D341Med (cell line): ENCODE data around the gene GARIN3.

Experiments used
- DNase-seq: peaks from one replicate; pipeline ENCODE4 v3.0.0; 2012; ENCODE audit warnings: low spot score

The GARIN3 gene

DNA sequence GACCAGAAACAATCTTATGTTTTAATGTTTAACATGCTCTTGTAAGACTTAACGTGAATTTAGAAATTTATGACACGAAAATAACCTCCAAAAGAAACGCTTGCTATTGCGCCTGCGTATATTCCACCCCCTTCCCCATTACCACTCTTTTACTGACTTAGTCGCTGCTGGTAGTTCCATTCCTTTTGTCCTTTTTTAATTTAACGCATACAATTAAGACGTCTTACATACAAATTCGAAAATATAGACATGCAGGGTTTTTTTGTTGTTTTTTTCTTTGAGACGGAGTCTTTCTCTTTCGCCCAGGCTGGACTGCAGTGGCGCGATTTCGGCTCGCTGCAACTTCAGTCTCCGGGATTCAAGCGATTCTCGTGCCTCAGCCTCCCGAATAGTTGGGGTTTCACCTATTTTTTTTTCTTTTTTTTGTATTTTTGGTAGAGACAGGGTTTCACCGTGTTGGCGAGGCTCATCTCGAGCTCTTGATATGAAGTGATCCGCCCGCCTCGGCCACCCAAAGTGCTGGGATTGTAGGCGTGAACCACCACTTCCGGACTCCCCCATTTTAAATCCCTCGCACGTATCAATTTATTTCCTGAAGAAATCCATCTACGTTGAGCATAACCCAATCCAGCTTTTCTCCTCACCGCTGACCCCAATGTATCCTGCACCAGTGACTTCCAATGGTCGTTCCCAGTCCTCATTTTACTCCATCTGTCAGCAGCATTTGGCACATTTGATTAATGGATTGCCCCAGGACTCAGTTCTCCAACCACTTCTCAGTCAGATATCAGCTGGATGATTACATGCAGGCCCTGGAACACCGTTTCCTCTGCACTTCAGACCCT is 22.7 kb downstream of the GARIN3 start:
- peak; percentile 60 for DNase-seq

DNA sequence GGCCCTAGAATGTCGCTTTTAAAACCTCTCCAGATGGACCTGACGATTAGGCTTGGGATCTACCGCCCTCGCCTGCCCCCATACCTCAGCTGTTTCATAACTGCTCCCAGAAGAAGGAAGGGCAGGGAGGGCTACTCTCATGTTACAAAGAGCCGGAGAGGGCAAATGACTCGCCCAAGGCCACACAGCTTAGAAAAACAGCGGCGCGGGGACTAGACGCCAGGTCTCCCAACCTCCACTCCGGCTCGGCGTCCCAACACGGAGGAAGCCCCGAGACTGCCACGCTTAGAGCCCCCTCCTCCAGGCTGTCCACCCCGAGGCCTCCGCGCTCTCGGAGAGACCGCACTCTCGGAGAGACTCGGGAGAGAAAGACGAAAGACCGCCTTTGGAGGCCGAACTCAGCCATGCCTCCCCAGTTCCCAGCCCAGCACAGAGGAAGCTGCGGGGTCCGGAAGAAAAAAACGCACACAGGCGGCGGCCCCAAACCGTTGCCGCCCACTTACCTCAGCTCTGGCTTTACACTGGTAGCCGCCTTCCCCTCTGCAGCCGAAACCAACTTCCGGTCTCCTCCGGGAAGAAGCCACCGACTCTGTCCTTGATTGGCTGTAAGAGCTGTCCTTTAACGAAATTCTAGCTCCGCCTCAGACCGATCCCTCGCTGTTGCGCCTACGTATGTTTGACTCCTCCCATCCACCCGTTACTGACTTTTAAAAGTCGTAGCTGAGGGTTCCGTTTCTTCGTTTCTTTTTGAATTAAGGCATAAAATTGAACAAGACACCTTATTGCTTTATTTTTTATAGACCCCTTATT is 23.5 kb downstream of the GARIN3 start, which contains the start of gene MED7:
Gene MED7 (minus strand): TSS at position 549 of the 810 bp plus-strand sequence. CDS start 3,434 bp downstream, outside the sequence.
- DNase-seq, result peak; percentile 94

DNA sequence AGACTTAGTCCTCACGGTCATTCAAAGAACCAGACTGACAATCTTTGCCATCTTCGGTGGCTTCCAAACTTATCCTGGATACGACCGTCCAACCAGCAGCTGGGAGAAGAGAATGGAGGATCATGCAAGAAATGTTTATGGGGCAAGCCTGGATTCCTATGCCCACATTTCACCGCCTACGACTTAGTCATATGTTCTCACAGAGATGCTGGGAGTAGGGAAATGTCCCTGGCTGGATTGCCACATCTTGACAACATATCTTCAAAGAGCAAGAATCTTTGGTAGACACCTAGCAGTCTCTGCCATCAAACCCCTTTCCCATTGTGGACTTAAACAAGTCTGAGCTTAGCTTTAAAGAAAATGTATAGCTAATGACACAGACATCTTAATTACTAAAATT is 28.4 kb downstream of the GARIN3 start:
- DNase-seq, result no peak

DNA sequence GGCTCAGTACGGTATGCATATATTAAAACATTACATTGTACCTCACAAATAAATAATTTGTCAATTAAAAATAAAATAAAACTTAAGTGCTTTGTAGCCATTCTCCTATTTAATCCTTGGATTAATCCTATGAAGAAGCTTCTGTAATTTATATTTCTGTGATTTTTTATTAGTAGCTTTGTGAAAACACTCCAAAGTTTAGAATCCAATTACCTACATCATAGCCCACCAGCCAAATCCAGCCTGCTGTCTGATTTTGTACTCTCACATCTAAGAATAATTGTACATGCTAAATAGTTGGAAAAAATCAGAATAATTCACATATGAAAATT is 33.8 kb downstream of the GARIN3 start:
- no peak for DNase-seq

DNA sequence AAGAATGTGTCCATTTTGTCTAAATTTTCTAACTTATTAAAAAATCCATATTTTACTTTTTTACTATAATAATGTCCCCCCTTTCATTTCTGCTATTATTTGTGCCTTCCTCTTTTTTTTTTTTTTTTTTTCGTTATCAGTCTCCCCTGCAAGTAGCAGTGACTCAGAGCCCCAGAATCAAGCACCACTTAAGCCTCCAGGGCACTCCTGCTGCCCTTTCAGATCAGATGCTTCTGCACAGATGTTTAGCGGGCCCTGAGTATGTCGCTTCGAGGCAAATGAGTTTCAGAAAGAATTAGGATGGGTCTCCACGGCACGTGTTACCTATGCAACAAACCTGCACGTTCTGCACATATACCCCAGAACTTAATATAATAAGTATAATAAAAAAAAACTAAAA is 35.1 kb downstream of the GARIN3 start:
- no peak for DNase-seq

DNA sequence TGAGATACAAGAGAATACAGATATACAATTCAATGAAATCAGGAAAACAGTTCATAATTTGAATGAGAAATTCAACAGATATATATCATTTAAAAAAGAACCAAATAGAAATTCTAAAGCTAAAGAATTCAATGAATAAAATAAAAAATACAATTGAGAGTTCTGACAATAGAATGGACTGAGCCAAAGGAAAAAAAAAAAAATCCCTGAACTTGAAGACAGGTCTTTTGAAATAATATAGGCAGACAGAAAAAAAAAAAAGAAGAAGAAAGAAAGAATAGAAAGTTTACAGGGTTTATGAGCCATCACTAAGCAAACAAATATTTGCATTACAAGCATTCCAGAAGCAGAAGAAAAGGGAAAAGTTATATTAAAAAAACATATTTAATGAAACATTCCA is 44.4 kb downstream of the GARIN3 start:
- DNase-seq, result no peak

DNA sequence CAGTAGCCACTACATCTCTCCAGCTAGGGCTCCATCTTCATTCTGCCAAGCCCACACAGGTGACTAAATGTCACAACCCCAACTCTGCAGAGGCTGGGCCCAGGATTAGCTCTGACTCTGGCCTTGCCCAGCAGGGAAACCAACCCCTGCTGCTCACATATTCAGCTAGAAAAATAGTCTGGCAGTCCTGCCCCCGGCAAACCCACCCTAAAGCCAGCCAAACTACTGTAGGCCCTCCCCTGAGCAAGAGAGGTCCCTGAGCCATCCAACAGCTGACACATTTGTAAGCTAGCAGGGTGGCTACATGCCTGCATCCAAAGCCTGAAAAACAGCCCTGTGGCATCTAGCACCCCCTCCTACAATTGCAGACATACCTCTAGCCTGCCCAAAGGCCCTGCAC is 46.0 kb downstream of the GARIN3 start:
- no peak for DNase-seq

DNA sequence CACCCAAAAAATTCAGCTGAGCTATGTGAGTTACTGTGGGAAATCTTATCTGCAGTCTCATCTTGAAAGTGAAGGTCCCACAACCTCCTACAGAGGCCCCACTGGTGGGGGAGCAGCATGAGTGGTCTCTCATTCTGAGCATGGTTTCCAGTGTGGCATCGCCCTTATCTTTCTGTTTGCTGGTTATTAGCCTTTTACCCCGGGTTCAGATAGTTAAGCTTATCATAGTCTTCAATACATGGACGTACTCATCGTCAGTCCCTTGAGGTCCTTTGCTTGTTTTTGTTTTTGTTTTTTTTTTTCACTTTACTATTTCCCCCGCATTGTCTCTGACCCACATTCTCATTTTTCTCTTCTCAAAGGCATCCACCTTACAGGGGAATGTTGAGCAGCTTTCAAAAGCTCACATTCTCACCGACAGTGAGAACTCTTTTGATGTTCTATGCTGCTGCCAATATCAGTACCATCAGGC is 49.5 kb downstream of the GARIN3 start:
- DNase-seq, result no peak

DNA sequence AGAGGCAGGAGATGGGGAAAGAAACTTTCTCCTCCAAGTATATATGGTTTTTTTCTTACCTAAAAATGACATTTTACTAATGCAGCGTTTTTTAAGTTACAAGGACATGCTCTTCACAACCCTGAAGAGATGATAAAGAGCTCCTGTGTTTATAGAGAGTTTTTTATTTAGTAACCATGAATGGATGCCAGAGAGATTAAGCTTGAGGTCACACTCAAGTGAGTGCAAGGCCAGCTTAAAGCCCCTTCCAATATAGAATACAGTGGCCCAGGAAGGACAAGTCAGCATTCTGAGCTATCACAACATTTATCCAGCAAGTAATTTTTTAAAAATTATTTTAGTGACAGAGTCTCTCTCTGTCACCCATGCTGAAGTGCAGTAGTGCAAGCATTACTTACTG is 50.6 kb downstream of the GARIN3 start:
- no peak for DNase-seq

DNA sequence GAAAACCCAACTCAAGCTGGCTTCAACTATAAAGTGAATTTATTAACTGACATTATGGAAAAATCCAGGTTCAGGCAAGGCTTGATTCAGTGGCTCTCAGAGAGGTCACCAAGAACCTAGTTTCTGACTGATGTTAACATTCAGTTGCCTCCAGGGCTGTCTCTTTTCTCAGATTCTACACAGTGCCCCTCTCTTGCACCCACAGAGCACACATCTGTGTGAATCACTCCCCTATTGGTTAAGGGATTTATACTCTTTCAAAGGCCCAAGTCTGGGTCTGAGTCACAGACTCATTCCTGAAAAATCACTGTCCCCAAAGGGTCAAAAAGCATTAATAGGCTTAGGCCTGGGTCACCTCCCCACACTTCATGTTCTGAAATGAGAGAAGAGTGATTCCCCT is 51.1 kb downstream of the GARIN3 start:
- DNase-seq, result no peak

DNA sequence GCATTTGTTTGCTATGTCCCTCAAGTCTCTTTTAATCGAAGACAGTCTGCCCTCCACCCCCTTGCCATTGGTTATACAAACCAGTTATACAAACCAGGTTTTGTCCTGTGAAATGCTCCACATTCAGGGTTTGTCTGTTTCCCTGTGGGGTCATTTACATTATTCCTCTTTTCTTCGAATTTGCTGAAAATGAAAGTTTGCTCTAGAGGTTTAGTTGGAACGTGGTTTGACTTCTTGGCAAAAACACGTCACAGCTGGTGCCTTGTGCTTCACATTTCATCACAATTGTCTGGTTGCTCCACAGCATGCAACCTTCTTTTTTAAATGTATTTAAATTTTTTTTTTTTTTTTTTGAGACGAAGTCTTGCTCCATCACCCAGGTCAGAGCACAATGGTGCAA is 53.1 kb downstream of the GARIN3 start:
- DNase-seq, result no peak
